Fibroblast of lung (primary cell): ENCODE data around the gene FLYWCH2. TPM values are rescaled to one million over a fixed set of nuclear protein-coding genes. Genes with fewer than 3 reads are reported as not detected.

Experiments used
- DNase-seq, 2 donors: peaks; one replicate each; pipeline versions ENCODE4 v3.0.0 to v3.0.0-alpha.2; 2010; ENCODE audit warnings: low read depth in 2 of 2
- H2AFZ ChIP-seq: 2 replicates; pipeline ENCODE4 v1.5.1; 2012; ENCODE audit warnings: low read length, control low read depth, inconsistent platforms
- H3K27ac ChIP-seq: 2 replicates; pipeline ENCODE4 v1.5.1; 2011; ENCODE audit warnings: low read length, control low read depth; ENCODE audit not compliant: insufficient read depth
- H3K27me3 ChIP-seq: 2 replicates; pipeline ENCODE4 v1.5.1; 2011; ENCODE audit warnings: mild to moderate bottlenecking, low read length; ENCODE audit not compliant: control insufficient read depth, insufficient read depth
- H3K36me3 ChIP-seq: 2 replicates; pipeline ENCODE4 v1.5.1; 2011; ENCODE audit warnings: low read length; ENCODE audit not compliant: control insufficient read depth, insufficient read depth
- H3K4me1 ChIP-seq: 2 replicates; pipeline ENCODE4 v1.5.1; 2011; ENCODE audit warnings: low read length; ENCODE audit not compliant: control insufficient read depth, insufficient read depth; ENCODE audit errors: extremely low read depth
- H3K4me2 ChIP-seq: 2 replicates; pipeline ENCODE4 v1.5.1; 2011; ENCODE audit warnings: low read length, control low read depth; ENCODE audit not compliant: insufficient read depth; ENCODE audit errors: extremely low read depth
- H3K4me3 ChIP-seq, 4 experiments: fragments of 200-600 bp in 1 of 4; sonication (generic) in 1 of 4; replicated peaks in 1 of 4; 2 replicates each; pipeline ENCODE4 v1.5.1; 2011 to 2016; ENCODE audit warnings: low read length in 4 of 4, low read depth in 3 of 4, mild to moderate bottlenecking in 3 of 4, control low read depth in 2 of 4, inconsistent platforms in 1 of 4, mixed read lengths in 1 of 4; ENCODE audit not compliant: insufficient read depth in 1 of 4; ENCODE audit errors: control extremely low read depth in 1 of 4
- H3K79me2 ChIP-seq: 2 replicates; pipeline ENCODE4 v1.5.1; 2012; ENCODE audit warnings: mild to moderate bottlenecking, low read length, inconsistent platforms; ENCODE audit not compliant: control insufficient read depth, insufficient read depth
- H3K9ac ChIP-seq: 2 replicates; pipeline ENCODE4 v1.5.1; 2011; ENCODE audit warnings: mild to moderate bottlenecking, low read length, control low read depth; ENCODE audit not compliant: insufficient read depth
- H3K9me3 ChIP-seq: 2 replicates; pipeline ENCODE4 v1.5.1; 2012; ENCODE audit warnings: low read depth, low read length; ENCODE audit not compliant: control insufficient read depth, insufficient read depth
- H4K20me1 ChIP-seq: 2 replicates; pipeline ENCODE4 v1.5.1; 2011; ENCODE audit warnings: low read length; ENCODE audit not compliant: control insufficient read depth, insufficient read depth; ENCODE audit errors: extremely low read depth
- CTCF ChIP-seq, 2 donors: IDR thresholded peaks in 1 of 2; conservative IDR thresholded peaks in 1 of 2; 1 replicate in 1 of 2; 2 replicates in 1 of 2; pipeline ENCODE4 v1.5.1; 2011 to 2012; ENCODE audit warnings: low read length in 2 of 2, control low read depth in 1 of 2, inconsistent platforms in 1 of 2, low read depth in 1 of 2, mild to moderate bottlenecking in 1 of 2
- EZH2 ChIP-seq: IDR thresholded peaks from 2 replicates; pipeline ENCODE4 v1.5.1; 2012; ENCODE audit warnings: low read length, control low read depth, mild to moderate bottlenecking; ENCODE audit errors: missing control alignments
- polyA plus RNA-seq, 2 donors: library from polyadenylated mRNA; depleted of rRNA in 1 of 2; stranded (reverse) in 1 of 2; unstranded in 1 of 2; fragments of >200 nt; gene quantifications; 2 replicates each; pipeline ENCODE4 v1.2.1, GENCODE V29; 2011 to 2012; ENCODE audit warnings: missing spikeins in 1 of 2
- total RNA-seq: library from RNA; depleted of rRNA; stranded (reverse); fragments of >200 nt; gene quantifications from 2 replicates; pipeline ENCODE4 v1.2.1, GENCODE V29; 2014

The FLYWCH2 gene
- total and polyA plus RNA-seq, 2 donors (not counting 1 experiment from before 2014, with no cell fraction given) = 21.2 to 55.2 TPM

GRCh38 chr16:2933136-2933535 is 50.1 kb downstream of the FLYWCH2 start:
- H3K36me3 ChIP-seq = peaks cover 30% of the 10 kb centered on the region
- H3K4me1 ChIP-seq = no peaks in the 10 kb centered on the region
- no peak overlapping the region for H3K4me2 ChIP-seq
- H3K79me2 ChIP-seq = no peaks in the 10 kb centered on the region
- H3K9me3 ChIP-seq = no peaks in the 10 kb centered on the region
- no peak overlapping the region for H3K27ac ChIP-seq
- DNase-seq = no peak
- no peaks in the 10 kb centered on the region for H3K27me3 ChIP-seq
- no peak overlapping the region for H2AFZ ChIP-seq
- no peak for TF ChIP-seq CTCF (conservative IDR thresholded peaks at IDR 0.05 in 1 of 2, IDR thresholded peaks at IDR 0.05 in 1 of 2; ENCODE audit: low read depth in 1 of 2, low read length in 2 of 2)
- TF ChIP-seq EZH2 = no peak
- no peak overlapping the region for H3K9ac ChIP-seq
- no peak overlapping the region for H3K4me3 ChIP-seq
- no peaks in the 10 kb centered on the region for H4K20me1 ChIP-seq

DNA sequence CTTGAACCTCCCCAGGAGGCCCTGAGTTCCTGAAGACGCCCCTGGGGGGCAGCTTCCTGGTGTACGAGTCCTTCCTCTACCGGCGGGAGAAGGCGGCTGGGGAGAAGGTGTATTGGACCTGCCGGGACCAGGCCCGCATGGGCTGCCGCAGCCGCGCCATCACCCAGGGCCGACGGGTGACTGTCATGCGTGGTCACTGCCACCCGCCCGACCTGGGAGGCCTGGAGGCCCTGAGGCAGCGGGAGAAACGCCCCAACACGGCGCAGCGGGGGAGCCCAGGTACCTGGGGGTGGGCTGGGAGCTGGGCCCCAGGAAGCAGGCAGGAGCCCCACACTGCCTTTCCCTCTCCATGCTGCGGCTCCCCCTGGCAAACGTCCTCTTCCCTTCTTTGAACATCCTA is 50.7 kb downstream of the FLYWCH2 start:
- DNase-seq = no peak
- Histone ChIP-seq H3K27me3 (no peaks in the 10 kb centered on the region), H3K79me2 (no peaks in the 10 kb centered on the region), H3K4me2 (no peak overlapping the region), H3K27ac (no peak overlapping the region), H3K9me3 (no peaks in the 10 kb centered on the region), H2AFZ (no peak overlapping the region), H3K9ac (no peak overlapping the region), H3K4me3 (no peak overlapping the region), H3K4me1 (no peaks in the 10 kb centered on the region), H4K20me1 (no peaks in the 10 kb centered on the region), H3K36me3 (peaks cover 32% of the 10 kb centered on the region)
- no peak for TF ChIP-seq EZH2
- TF ChIP-seq CTCF (conservative IDR thresholded peaks at IDR 0.05 in 1 of 2, IDR thresholded peaks at IDR 0.05 in 1 of 2; ENCODE audit: low read depth in 1 of 2, low read length in 2 of 2) = no peak

DNA sequence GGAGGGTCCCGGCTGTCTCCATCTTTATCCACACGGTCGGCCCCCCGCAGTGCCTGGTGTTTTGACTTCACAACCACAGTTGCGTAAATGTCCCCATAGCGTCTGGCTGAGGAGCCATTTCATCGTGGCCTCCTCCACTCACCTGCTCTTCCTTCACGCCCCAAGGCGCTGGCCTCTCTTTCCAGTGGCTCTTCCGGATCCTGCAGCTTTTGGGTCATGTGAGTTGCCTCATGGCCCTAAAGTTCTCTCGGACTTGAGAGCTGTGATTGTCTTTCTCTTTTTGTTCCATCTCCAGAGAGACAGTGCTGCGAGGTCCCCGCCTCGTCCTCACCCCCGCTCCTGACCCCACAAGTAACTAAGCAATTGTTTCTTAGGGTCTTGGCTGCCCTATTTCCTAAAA is 51.4 kb downstream of the FLYWCH2 start:
- Histone ChIP-seq H3K9me3 (no peaks in the 10 kb centered on the region), H3K27ac (no peak overlapping the region), H3K4me3 (no peak overlapping the region), H3K9ac (no peak overlapping the region), H3K27me3 (no peaks in the 10 kb centered on the region), H3K36me3 (peaks cover 32% of the 10 kb centered on the region), H4K20me1 (no peaks in the 10 kb centered on the region), H3K4me2 (no peak overlapping the region), H3K79me2 (no peaks in the 10 kb centered on the region), H3K4me1 (no peaks in the 10 kb centered on the region), H2AFZ (no peak overlapping the region)
- TF ChIP-seq EZH2 = no peak
- TF ChIP-seq CTCF (conservative IDR thresholded peaks at IDR 0.05 in 1 of 2, IDR thresholded peaks at IDR 0.05 in 1 of 2; ENCODE audit: low read depth in 1 of 2, low read length in 2 of 2) = no peak
- DNase-seq = no peak
